AG09309 (cell line): Measurements from ENCODE around the gene STAMBP.

Experiments used
- DNase-seq: peaks from one replicate; pipeline ENCODE4 v3.0.0-alpha.2; 2010; ENCODE audit warnings: low read depth
- H3K4me3 ChIP-seq: 2 replicates; pipeline ENCODE4 v1.5.1; 2011; ENCODE audit warnings: mild to moderate bottlenecking, low read depth, low read length, moderate library complexity; ENCODE audit not compliant: control insufficient read depth
- TF ChIP-seq, protein P1 (sequence below): IDR thresholded peaks from 2 replicates; pipeline ENCODE4 v1.5.1; 2011; ENCODE audit warnings: mild to moderate bottlenecking, low read depth, low read length, inconsistent platforms; ENCODE audit not compliant: insufficient read depth, control insufficient read depth; ENCODE audit errors: missing control alignments

Gene STAMBP

DNA sequence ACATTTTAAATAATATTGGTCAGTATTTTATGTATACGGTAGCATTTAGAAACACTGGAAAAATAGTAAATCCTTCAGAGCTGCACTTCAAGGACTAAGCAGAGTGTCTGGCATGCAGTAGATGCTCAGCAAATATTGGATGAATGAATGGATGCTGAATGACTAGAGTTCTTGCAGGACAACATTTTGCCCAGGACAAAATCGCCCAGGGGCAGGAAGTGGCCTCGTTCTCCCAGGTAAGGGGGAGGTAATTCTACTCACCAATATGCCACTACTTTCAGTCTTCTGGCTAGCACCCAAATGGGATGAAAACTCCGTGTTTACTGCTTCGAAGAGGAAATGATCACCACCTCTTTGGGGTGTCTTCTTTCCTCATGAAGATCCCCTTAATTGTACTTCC, 93.9 kb downstream of the STAMBP start:
- H3K4me3 ChIP-seq = no peak overlapping the region
- TF ChIP-seq, protein P1, sequence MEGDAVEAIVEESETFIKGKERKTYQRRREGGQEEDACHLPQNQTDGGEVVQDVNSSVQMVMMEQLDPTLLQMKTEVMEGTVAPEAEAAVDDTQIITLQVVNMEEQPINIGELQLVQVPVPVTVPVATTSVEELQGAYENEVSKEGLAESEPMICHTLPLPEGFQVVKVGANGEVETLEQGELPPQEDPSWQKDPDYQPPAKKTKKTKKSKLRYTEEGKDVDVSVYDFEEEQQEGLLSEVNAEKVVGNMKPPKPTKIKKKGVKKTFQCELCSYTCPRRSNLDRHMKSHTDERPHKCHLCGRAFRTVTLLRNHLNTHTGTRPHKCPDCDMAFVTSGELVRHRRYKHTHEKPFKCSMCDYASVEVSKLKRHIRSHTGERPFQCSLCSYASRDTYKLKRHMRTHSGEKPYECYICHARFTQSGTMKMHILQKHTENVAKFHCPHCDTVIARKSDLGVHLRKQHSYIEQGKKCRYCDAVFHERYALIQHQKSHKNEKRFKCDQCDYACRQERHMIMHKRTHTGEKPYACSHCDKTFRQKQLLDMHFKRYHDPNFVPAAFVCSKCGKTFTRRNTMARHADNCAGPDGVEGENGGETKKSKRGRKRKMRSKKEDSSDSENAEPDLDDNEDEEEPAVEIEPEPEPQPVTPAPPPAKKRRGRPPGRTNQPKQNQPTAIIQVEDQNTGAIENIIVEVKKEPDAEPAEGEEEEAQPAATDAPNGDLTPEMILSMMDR = no peak
- DNase-seq = no peak
